GM21360 (cell line): ENCODE data around the gene UNC5C.

ENCODE experiments used
- ATAC-seq: cut with Tn5 transposase; IDR thresholded peaks from one replicate; pipeline ENCODE4 v1.9.1; 2021; ENCODE audit warnings: mild to moderate bottlenecking, moderate library complexity; ENCODE audit not compliant: unreplicated experiment

Gene UNC5C

GRCh38 chr4:95231681-95232080 is 317.1 kb downstream of the UNC5C start:
- no peak for ATAC-seq

DNA sequence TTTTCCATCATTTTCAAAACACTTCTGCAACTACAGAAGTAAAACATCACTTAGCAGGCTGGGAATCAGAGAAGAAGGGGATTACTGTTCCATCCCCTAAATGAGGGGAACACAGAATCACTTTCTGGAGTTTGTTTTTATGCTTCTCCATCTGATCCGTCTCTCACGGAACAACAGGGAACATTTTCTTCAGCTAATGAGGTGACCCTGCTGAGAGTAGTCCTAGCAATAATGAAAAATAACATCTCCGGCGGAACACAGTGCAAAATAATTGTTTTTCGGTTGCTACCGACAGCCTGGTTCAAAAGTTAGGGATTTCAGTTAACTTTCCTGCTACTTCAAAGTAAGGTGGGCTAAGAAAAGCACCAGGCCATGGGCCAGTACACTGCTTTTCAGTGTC is 322.9 kb downstream of the UNC5C start:
- ATAC-seq, result no peak

DNA sequence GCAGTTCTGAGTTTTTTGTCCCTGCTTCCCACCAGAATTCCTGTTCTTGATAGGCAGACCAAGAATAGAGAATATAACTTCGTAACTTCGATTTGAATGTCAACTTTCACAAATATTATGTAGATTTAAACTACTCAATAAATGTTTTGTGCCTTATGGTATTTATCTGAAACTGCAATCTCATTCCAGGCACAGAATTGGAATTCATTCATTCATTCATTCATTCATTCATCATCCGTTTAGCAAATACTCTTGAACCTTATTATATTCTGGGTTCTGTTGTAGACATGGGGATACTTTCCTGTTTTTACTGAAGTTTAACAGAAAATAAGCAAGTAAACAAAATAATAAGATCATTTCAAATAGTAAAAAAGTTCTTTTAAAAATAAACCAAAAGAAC is 324.4 kb downstream of the UNC5C start:
- no peak for ATAC-seq

GRCh38 chr4:95220205-95221175 is 328.3 kb downstream of the UNC5C start:
- no peak for ATAC-seq

GRCh38 chr4:95219109-95219508 is 329.7 kb downstream of the UNC5C start:
- ATAC-seq, result no peak

DNA sequence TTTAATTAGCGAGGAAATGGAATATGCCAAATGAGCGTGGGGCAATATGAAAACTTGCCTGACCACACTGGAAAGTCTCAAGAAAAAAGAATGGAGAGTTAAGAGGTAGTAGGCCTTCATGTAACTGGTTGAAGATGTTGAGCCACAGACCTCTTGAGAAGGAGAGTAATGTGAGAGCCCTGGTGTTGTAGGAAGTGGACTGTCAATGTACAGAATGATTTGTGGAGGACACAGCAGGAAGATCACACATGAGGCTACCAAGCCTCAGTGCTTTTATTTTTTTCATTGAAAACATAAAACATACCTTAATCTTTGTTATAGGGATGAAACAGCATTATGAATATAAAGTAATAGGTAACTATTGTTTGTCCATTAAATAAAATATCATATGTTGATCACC is 331.6 kb downstream of the UNC5C start:
- ATAC-seq, result no peak

DNA sequence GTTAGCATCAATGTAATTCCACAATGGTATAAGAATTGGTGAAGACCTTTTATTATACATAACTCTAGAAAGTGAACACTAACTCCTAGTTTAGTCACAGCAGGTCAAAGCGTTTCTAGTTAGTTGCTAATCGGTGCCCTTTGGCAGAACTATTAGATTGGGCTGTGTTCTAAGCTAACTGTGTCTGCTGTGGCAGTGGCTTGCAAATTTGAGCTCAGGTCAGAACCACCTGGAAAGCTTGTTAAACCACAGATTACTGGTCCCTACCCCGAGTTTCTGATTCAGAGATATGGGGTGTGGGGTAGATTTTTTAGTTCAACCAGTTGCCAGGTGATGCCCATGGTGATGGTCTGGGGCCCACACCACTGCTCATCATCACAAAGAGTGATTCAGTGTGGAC is 332.1 kb downstream of the UNC5C start:
- no peak for ATAC-seq

- ATAC-seq, result no peak
Measured at GRCh38 chr4:95215991-95216605, 332.7 kb downstream of the UNC5C start.

- ATAC-seq, result no peak
Measured at GRCh38 chr4:95215043-95215442, 333.7 kb downstream of the UNC5C start.

DNA sequence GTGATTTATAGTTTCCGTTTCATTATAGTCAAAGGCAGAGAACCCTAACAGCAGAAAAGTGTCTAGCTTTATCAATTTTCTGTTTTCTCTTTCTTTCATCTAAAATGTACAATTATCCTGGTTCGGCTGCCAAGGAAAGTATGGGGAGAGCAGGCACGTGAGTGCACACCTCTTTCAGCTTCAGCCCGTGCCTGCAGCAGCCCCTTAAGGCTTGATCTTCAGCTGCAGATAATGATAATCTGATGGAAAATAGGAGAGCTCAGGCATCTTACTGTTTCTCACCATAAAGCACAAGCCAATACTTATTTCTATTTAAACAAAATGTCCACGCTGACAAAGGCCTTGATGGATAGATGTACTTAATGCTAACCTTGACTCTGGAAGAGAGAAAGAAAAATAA is 334.4 kb downstream of the UNC5C start:
- ATAC-seq, result no peak

DNA sequence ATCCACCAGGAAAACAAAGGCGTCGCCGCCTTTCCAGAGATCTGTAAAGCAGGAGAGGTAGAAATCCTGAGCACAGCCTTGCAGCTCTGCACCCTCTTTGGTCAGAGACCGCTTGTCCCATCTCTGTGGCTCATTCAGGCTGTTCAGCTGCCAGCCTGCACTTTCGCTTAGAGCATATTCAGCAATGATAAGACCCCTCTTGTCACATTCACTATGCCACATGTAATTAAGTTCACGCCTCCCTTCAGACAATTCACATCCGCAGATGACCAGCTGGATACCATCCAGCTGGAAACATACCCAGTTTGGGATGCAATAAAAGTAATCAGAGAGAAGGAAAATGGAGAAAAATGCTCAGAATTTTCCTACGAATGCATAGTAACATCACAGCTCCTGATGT is 335.4 kb downstream of the UNC5C start:
- ATAC-seq, result no peak

DNA sequence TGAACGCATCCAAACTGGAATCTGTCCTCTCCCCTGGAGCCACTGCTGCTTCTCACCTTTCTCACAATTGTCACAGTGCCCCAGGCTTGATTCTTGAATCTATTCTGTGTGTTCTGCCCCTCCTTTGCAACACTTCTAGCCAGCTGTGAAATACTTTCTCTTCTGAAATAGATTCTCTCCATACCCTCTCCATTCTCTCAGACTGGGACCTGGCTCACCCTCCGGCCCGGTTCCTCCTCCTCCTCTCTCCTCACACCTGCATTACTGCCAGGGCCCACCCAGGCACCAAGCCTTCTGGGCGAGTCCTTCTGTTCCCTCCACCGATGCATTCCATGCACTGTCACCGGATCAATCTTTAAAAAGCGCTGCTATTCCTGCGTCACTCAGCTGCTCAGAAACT is 336.1 kb downstream of the UNC5C start:
- no peak for ATAC-seq

GRCh38 chr4:95209927-95210326 is 338.8 kb downstream of the UNC5C start:
- no peak for ATAC-seq

- no peak for ATAC-seq
Measured at GRCh38 chr4:95204873-95205272, 343.9 kb downstream of the UNC5C start.

GRCh38 chr4:95204267-95204844 is 344.4 kb downstream of the UNC5C start:
- no peak for ATAC-seq

DNA sequence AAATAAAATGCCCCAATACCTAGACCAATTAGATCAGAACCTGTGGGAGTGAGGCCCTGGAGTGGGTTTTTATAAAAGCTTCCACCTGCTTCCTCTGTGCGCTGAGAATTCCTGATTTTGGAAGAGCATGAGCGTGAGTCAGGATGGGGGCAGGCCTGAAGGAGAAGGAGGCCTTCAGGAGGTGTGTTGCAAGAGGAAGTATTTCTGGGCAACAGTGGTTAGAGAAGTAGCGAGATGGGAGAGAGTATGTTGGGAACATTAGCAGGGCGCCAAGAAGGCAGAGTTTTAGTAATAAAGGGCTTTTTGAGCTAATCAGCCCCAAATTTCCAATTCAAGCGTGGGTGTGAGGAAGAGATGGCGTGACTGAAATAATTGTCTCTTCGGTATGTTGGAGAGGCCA is 349.8 kb downstream of the UNC5C start:
- ATAC-seq, result no peak

DNA sequence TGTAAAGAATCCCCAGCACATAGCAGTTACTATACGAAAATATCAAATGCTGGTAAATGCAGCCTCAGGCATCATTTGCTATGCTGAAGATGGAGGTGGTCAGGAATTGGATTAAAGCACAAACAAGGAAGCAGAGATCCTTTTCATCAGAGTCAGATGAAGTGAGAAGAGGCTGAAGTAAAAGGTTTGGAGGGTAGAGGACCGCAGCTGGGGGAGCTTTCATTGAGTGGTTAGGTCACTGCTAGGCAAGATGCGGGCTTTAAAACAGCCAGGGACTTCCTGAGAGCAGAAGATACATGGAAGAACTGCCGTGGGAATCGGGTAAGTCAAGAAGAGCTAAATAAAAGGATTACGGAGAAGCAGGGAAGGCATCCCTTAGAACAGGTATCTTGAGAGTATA is 351.4 kb downstream of the UNC5C start:
- ATAC-seq, result no peak

DNA sequence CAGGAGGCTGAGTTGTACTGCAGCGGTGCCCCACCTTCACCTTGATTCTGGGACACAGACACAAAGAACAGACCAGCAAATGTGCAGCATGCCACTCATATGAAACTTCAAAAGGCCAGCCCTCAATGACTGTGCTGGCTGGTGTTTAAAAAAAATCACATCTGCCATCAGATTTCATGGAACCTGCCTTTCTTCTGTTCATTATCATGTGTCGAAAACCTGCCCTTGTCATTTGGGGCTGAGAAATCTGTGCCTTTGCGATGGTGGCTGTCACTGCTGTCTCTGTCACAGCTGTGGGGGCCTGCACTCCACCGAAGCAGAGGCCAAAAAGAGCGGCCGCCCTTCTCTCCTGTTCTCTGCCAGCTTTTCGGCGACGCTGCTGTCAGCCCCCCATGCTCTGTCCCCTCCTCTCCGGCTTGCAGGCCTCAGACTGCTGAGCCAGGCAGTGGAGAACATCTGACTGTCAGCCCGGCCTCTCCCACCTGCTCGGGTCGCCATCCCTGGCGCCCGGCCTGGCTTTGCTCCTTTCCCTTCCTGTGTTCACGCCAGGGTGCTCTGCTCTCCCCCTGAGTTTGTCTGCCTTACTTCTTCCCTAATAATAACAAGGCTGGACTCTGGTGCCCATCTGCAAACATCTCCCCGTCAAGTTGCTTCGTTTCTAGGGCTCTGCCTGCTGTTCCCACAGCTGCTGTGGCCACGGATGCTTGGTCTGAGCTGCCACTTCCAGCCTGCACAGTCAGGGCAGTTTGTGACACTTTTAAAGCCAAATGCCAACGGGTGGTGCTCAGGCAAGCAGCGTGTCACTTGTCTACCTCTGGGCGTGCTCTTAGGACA is 355.2 kb downstream of the UNC5C start:
- ATAC-seq, result no peak

GRCh38 chr4:95191537-95191936 is 357.2 kb downstream of the UNC5C start:
- no peak for ATAC-seq

DNA sequence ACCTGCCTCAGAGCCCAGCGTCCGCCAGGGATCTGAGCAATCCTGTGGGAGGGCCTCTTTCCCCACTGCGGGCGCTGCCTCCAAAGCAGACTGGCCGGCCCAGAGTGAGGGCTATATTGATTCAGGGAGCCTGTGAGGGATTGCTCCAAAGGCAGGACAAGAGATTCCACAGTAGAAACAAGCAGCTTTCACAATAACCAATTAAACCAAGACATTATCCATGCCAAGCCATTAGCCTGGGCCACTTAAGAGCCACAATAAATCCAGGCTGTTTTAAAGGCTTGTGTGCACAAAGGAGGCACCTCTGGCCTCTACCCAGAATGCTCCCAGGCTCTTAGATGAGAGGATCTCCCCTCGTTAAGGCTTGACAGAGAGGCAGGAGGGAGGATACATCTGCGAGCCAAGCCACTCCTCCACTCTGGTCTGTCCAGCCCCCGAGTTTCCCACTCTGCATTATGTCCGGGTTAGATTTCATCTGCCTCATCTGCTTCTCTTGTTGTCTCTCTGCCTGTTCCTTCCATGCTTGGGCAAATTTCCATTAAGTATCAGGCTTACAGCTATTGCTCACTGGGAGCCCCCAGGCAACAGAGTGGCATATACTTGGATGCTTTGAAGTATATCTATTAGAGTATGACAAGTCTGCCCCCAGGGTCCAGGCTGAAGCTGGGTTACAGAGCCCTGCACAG is 357.9 kb downstream of the UNC5C start:
- ATAC-seq, result no peak
